ENCODE data around the gene NES. TPM values are rescaled to one million over a fixed set of nuclear protein-coding genes. Genes with fewer than 3 reads are reported as not detected.

Gene NES
- total RNA-seq, 1 experiment from 2014 or later: 356 TPM

DNA sequence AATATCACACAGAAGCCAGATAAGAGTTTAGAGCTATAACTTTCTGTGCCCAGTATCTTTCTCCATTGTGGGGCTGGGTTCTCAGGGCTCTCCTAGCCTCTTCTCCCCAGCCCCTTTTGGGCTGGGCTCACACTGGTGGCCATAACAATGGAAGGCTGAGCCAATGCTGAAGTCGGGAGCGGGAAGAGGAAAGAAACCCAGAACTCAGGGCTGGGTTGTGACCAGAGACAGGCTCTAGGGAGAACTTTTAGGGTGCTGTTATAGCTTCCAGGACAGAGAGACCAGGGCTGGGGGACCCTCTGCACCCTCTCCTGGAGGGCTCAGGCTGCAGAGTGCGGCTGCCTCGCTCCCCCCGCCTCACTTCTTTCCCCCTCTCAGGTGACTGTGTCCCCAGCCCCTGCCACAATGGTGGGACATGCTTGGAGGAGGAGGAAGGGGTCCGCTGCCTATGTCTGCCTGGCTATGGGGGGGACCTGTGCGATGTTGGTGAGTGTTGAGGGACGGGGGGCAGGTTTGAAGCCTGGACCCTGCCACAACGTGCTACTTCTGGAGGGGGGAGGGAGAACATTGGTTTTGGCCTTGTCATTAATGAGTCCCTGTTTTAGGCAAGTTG is 21.2 kb downstream of the NES start:
- H3K36me3 ChIP-seq: no peaks in the 10 kb centered on the region
- DNase-seq: no peak
- no peaks in the 10 kb centered on the region for H3K27me3 ChIP-seq
- no peaks in the 10 kb centered on the region for H3K9me3 ChIP-seq (replicated peaks)
- peaks cover 8% of the 10 kb centered on the region; the same call in 1 of the 2 replicates for H3K4me1 ChIP-seq
- no peak overlapping the region for H3K27ac ChIP-seq
- H3K4me3 ChIP-seq: no peak overlapping the region

DNA sequence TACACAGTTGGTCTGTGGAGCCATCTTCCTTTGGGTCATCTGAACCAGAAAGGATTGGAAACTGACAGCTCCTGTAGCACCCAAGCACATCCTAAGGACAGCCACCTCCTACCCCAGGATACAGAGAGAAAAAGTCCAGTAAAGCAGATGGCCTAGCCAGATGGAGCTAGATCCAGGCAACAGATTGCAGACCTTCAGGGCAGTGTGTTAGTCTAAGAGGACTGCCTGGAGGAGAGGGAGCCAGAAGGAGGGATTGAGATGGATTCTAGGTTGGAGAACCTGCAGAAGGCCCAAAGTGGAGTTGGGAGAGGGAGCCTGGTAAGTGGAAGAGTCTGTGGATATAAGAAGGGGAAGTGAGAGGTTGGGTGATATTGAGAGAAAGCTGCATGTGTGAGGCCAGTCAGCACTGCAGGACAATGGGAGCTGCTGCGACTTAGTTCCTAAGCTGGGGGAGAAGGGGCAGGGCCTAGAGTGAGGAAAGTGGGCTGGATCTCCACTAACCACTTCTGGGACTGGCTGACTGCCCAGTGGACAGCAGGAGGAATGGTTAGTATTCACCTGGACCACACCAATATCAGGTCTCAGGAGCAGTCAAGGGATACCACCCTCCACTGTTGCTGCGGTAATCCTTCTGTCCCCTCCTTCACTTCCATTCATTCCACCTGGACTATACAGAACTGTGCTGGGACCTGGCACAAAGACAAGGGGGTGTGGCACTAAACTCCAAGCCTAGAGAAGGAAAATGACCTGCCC is 21.9 kb downstream of the NES start:
- Histone ChIP-seq H3K9me3 (replicated peaks) (no peaks in the 10 kb centered on the region), H3K27me3 (no peaks in the 10 kb centered on the region), H3K27ac (no peak overlapping the region), H3K4me3 (no peak overlapping the region), H3K4me1 (peaks cover 2% of the 10 kb centered on the region; the same call in 1 of the 2 replicates), H3K36me3 (no peaks in the 10 kb centered on the region)
- DNase-seq: no peak

DNA sequence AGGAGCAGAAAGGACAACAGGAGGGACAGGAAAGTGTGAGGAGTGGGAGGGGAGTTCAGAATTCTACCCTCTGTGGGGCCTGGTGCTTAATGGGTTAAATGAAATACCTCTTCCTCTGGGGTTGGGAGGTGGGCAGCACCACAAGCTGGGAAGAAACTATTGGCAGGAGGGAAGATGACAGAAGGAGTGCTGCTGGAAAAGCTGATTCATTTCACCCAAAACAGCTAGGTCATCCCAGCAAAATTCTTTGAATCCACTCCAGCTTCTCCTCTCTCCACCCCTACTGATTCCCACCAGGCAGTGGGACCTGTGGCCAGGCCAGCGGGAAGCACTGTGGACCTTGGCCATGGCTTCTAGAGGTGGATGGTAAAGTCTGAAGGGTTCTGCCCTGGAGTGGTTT is 22.5 kb downstream of the NES start:
- H3K36me3 ChIP-seq: no peaks in the 10 kb centered on the region
- H3K4me3 ChIP-seq: no peak overlapping the region
- H3K27me3 ChIP-seq: no peaks in the 10 kb centered on the region

GRCh38 chr1:156652992-156653355 is 24.2 kb downstream of the NES start:
- no peak for DNase-seq
- Histone ChIP-seq H3K4me3 (no peak overlapping the region), H3K4me1 (no peaks in the 10 kb centered on the region), H3K9me3 (replicated peaks) (no peaks in the 10 kb centered on the region), H3K36me3 (no peaks in the 10 kb centered on the region), H3K27me3 (no peaks in the 10 kb centered on the region), H3K27ac (no peak overlapping the region)

More for the DNA sequence above, 22.5 kb downstream of the NES start:
- Histone ChIP-seq H3K9me3 (replicated peaks) (no peaks in the 10 kb centered on the region), H3K4me1 (no peaks in the 10 kb centered on the region), H3K27ac (no peak overlapping the region)
- DNase-seq: no peak

DNA sequence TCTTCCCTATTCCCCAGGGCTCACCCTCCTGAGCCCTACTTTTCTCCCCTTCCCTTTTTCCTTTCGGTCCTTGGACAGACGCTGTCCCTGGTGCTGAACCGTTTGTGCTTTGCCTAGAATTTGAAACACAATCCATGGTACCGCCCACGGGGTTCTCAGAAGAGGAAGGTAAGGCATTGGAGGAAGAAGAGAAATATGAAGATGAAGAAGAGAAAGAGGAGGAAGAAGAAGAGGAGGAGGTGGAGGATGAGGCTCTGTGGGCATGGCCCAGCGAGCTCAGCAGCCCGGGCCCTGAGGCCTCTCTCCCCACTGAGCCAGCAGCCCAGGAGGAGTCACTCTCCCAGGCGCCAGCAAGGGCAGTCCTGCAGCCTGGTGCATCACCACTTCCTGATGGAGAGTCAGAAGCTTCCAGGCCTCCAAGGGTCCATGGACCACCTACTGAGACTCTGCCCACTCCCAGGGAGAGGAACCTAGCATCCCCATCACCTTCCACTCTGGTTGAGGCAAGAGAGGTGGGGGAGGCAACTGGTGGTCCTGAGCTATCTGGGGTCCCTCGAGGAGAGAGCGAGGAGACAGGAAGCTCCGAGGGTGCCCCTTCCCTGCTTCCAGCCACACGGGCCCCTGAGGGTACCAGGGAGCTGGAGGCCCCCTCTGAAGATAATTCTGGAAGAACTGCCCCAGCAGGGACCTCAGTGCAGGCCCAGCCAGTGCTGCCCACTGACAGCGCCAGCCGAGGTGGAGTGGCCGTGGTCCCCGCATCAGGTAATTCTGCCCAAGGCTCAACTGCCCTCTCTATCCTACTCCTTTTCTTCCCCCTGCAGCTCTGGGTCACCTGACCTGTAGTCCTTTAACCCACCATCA is 24.8 kb downstream of the NES start:
- Histone ChIP-seq H3K27ac (no peak overlapping the region), H3K9me3 (replicated peaks) (no peaks in the 10 kb centered on the region), H3K4me1 (no peaks in the 10 kb centered on the region), H3K27me3 (no peaks in the 10 kb centered on the region), H3K36me3 (no peaks in the 10 kb centered on the region), H3K4me3 (no peak overlapping the region)
- peak in 1 of 2 experiments; percentile 74 for DNase-seq

- H3K27ac ChIP-seq: no peak overlapping the region
- no peak for DNase-seq
- no peak overlapping the region for H3K4me3 ChIP-seq
- no peaks in the 10 kb centered on the region for H3K4me1 ChIP-seq
- no peaks in the 10 kb centered on the region for H3K36me3 ChIP-seq
- H3K27me3 ChIP-seq: no peaks in the 10 kb centered on the region
- no peaks in the 10 kb centered on the region for H3K9me3 ChIP-seq (replicated peaks)
Observed at GRCh38 chr1:156648951-156649350, 28.3 kb downstream of the NES start.

- H3K27ac ChIP-seq: no peak overlapping the region
- no peaks in the 10 kb centered on the region for H3K9me3 ChIP-seq (replicated peaks)
- no peaks in the 10 kb centered on the region for H3K4me1 ChIP-seq
- H3K36me3 ChIP-seq: no peaks in the 10 kb centered on the region
- DNase-seq: no peak
- no peaks in the 10 kb centered on the region for H3K27me3 ChIP-seq
- no peak overlapping the region for H3K4me3 ChIP-seq
Observed at GRCh38 chr1:156648496-156648895, 28.7 kb downstream of the NES start.

- peaks cover 7% of the 10 kb centered on the region for H3K27me3 ChIP-seq
- DNase-seq: no peak
Observed at GRCh38 chr1:156647351-156647750, 29.9 kb downstream of the NES start.

GRCh38 chr1:156646738-156647211 is 30.4 kb downstream of the NES start:
- Histone ChIP-seq H3K4me3 (no peak overlapping the region), H3K36me3 (no peaks in the 10 kb centered on the region), H3K27me3 (peaks cover 7% of the 10 kb centered on the region), H3K4me1 (peaks cover 9% of the 10 kb centered on the region), H3K9me3 (replicated peaks) (no peaks in the 10 kb centered on the region), H3K27ac (no peak overlapping the region)
- DNase-seq: no peak

More at GRCh38 chr1:156647351-156647750, 29.9 kb downstream of the NES start:
- H3K4me1 ChIP-seq: peaks cover 6% of the 10 kb centered on the region
- no peak overlapping the region for H3K4me3 ChIP-seq
- no peak overlapping the region for H3K27ac ChIP-seq
- no peaks in the 10 kb centered on the region for H3K9me3 ChIP-seq (replicated peaks)
- no peaks in the 10 kb centered on the region for H3K36me3 ChIP-seq

GRCh38 chr1:156645666-156646065 is 31.5 kb downstream of the NES start:
- H3K9me3 ChIP-seq (replicated peaks): no peaks in the 10 kb centered on the region
- DNase-seq: no peak
- no peak overlapping the region for H3K27ac ChIP-seq
- no peak overlapping the region for H3K4me3 ChIP-seq
- H3K27me3 ChIP-seq: peaks cover 7% of the 10 kb centered on the region
- peaks cover 13% of the 10 kb centered on the region for H3K4me1 ChIP-seq
- no peaks in the 10 kb centered on the region for H3K36me3 ChIP-seq

- DNase-seq: no peak
- no peaks in the 10 kb centered on the region for H3K36me3 ChIP-seq
- no peak overlapping the region for H3K27ac ChIP-seq
- H3K4me1 ChIP-seq: peaks cover 14% of the 10 kb centered on the region
- H3K27me3 ChIP-seq: peaks cover 7% of the 10 kb centered on the region
- H3K4me3 ChIP-seq: no peak overlapping the region
- no peaks in the 10 kb centered on the region for H3K9me3 ChIP-seq (replicated peaks)
Observed at GRCh38 chr1:156645056-156645455, 32.2 kb downstream of the NES start.

DNA sequence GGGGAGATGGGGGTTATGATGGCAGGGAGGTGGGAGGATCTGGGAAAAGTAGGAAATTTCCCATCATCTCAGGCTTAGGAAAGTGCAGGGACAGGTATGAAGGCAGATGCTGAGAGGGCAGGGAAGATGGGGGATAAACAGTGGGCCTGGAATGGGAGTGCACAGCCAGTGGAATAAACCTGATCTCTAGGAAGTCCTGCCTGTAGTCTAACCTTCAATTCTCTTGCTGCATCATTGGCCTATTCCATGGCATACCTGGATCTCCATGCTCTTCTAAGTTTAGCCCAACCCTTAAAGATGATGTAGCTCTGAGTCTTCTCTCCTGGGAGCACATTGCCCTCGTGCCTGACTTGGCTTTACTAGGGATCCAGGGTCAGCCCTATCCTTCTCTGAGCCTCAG is 32.6 kb downstream of the NES start:
- Histone ChIP-seq H3K4me3 (no peak overlapping the region), H3K36me3 (no peaks in the 10 kb centered on the region), H3K27me3 (peaks cover 7% of the 10 kb centered on the region), H3K9me3 (replicated peaks) (no peaks in the 10 kb centered on the region), H3K27ac (no peak overlapping the region), H3K4me1 (peaks cover 19% of the 10 kb centered on the region)
- no peak for DNase-seq

- no peaks in the 10 kb centered on the region for H3K9me3 ChIP-seq (replicated peaks)
- H3K27ac ChIP-seq: no peak overlapping the region
- no peak overlapping the region for H3K4me3 ChIP-seq
- H3K27me3 ChIP-seq: peaks cover 7% of the 10 kb centered on the region
- no peak for DNase-seq
- peaks cover 24% of the 10 kb centered on the region for H3K4me1 ChIP-seq
- no peaks in the 10 kb centered on the region for H3K36me3 ChIP-seq
Observed at GRCh38 chr1:156644146-156644545, 33.1 kb downstream of the NES start.

DNA sequence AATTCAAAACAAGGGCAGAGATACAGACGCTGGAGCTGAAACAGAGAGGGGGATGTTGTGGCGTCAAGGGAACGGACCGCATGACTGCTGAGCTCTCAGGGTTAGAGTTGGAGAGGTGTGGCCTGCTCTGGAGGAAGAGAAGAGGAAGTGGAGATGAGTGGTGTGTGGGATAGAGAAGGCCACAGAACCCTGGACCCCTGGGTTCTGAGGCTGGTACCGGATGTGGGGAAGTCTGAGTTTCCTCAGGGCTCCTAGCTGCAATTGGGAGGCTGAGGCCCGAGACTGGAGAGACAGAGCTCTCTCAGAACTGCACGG is 33.5 kb downstream of the NES start:
- Histone ChIP-seq H3K4me3 (no peak overlapping the region), H3K27ac (no peak overlapping the region), H3K27me3 (peaks cover 7% of the 10 kb centered on the region), H3K9me3 (replicated peaks) (no peaks in the 10 kb centered on the region), H3K4me1 (peaks cover 28% of the 10 kb centered on the region), H3K36me3 (no peaks in the 10 kb centered on the region)
- DNase-seq: no peak
